Body of pancreas (tissue), 4 donors: ENCODE measurements around the gene SPOCD1. TPM values are rescaled to one million over a fixed set of nuclear protein-coding genes. Genes with fewer than 3 reads are reported as not detected.

ENCODE experiments used
- ATAC-seq: fragments of 150-250 bp; one replicate; pipeline ENCODE4 v1.9.1; 2016
- DNase-seq, 4 donors: peaks; one replicate each; pipeline ENCODE4 v3.0.0-alpha.2; 2019
- H3K27ac ChIP-seq, 4 donors: fragments of 200-600 bp; sonication (generic); 1 replicate in 3 of 4; 2 replicates in 1 of 4; pipeline versions ENCODE4 v1.5.1 to v1.6.1; 2016 to 2019; ENCODE audit warnings: mild to moderate bottlenecking in 1 of 4, mixed read lengths in 1 of 4, moderate library complexity in 1 of 4
- H3K27me3 ChIP-seq, 2 donors: fragments of 200-600 bp; sonication (generic); one replicate each; pipeline ENCODE4 v1.6.0; 2016; ENCODE audit warnings: mild to moderate bottlenecking in 1 of 2
- H3K36me3 ChIP-seq, 2 donors: fragments of 200-600 bp; sonication (generic); replicated peaks in 1 of 2; 2 replicates each; pipeline ENCODE4 v1.5.1; 2016; ENCODE audit warnings: low read depth in 2 of 2; ENCODE audit not compliant: insufficient read depth in 1 of 2
- H3K4me1 ChIP-seq: fragments of 200-600 bp; sonication (generic); one replicate; pipeline ENCODE4 v1.6.0; 2016
- H3K4me3 ChIP-seq, 2 donors: fragments of 200-600 bp; sonication (generic); 1 replicate in 1 of 2; 2 replicates in 1 of 2; pipeline ENCODE4 v1.5.1; 2016 to 2019
- H3K9me3 ChIP-seq, 3 donors: fragments of 200-600 bp; sonication (generic); 1 replicate in 2 of 3; 2 replicates in 1 of 3; pipeline ENCODE4 v1.5.1; 2016
- POLR2A ChIP-seq, 3 donors: fragments of 450-650 bp; IDR thresholded peaks; one replicate each; pipeline ENCODE4 v1.6.1; 2016; ENCODE audit warnings: antibody characterized with exemption in 3 of 3, mild to moderate bottlenecking in 2 of 3
- WGBS, 2 donors: methylation state at CpG; one replicate each; pipeline ENCODE4 v1.1.5; 2017; 5-methylcytosine and 5-hydroxymethylcytosine counted together
- intact Hi-C: fragments of 100-400 bp; cut with DNase I; formaldehyde crosslinking; loops from one replicate; pipeline ENCODE4 v1.15.1; 2023
- total RNA-seq, 2 donors: library from RNA; depleted of rRNA; stranded (reverse); fragments of >200 nt; gene quantifications; one replicate each; pipeline ENCODE4 v1.1.0, GENCODE V29; 2016
- TF ChIP-seq, protein P1 (sequence below), 7 experiments: fragments of 450-650 bp in 4 of 7; fragments of 200-600 bp in 3 of 7; sonication (generic) in 3 of 7; IDR thresholded peaks; one replicate each; pipeline ENCODE4 v1.5.1; 2016 to 2019; ENCODE audit warnings: antibody characterized with exemption in 7 of 7

The SPOCD1 gene
- total RNA-seq, 2 donors from 2014 or later, result 0.26 TPM; not detected in 1

GRCh38 chr1:31775210-31775999 is 40.4 kb downstream of the SPOCD1 start:
- DNase-seq (no peak), ATAC-seq (no peak)
- no peak overlapping the region for H3K4me3 ChIP-seq
- no peaks in the 10 kb centered on the region for H3K9me3 ChIP-seq
- WGBS, 2 donors, result 76 to 84% methylated on average over 9 to 10 of the region's 10 CpGs
- peaks cover 0 to 19% of the 10 kb centered on the region in 2 donors for H3K27me3 ChIP-seq
- TF ChIP-seq POLR2A (IDR thresholded peaks at IDR 0.05), result no peak
- TF ChIP-seq, protein P1, sequence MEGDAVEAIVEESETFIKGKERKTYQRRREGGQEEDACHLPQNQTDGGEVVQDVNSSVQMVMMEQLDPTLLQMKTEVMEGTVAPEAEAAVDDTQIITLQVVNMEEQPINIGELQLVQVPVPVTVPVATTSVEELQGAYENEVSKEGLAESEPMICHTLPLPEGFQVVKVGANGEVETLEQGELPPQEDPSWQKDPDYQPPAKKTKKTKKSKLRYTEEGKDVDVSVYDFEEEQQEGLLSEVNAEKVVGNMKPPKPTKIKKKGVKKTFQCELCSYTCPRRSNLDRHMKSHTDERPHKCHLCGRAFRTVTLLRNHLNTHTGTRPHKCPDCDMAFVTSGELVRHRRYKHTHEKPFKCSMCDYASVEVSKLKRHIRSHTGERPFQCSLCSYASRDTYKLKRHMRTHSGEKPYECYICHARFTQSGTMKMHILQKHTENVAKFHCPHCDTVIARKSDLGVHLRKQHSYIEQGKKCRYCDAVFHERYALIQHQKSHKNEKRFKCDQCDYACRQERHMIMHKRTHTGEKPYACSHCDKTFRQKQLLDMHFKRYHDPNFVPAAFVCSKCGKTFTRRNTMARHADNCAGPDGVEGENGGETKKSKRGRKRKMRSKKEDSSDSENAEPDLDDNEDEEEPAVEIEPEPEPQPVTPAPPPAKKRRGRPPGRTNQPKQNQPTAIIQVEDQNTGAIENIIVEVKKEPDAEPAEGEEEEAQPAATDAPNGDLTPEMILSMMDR (IDR thresholded peaks at IDR 0.05), result no peak
- no peaks in the 10 kb centered on the region for H3K36me3 ChIP-seq
- no peak overlapping the region for H3K27ac ChIP-seq
- H3K4me1 ChIP-seq, result peaks cover 17% of the 10 kb centered on the region
- intact Hi-C loops, result no loop called here

DNA sequence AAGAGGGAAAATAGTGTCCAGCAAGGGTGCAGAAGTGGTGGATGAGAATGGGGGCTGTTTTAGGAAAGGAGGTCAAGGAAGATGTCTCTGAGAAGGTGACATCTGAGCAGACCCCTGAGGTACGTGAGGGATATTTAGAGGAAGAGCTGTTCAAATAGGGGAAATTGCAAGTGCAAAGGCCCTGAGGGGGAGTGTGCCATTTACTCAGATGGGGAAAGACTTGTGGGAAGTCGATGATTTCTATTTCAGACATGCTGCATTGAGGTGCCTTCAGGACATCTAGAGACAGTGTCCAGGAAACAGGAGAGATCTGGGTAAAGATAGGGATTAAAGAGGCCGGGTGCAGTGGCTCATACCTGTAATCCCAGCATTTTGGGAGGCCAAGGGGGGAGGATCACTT is 41.3 kb downstream of the SPOCD1 start:
- no peaks in the 10 kb centered on the region for H3K36me3 ChIP-seq
- peaks cover 17% of the 10 kb centered on the region for H3K4me1 ChIP-seq
- ATAC-seq, result no peak
- TF ChIP-seq, protein P1 (IDR thresholded peaks at IDR 0.05), result no peak
- no peak for TF ChIP-seq POLR2A (IDR thresholded peaks at IDR 0.05)
- no peaks in the 10 kb centered on the region for H3K9me3 ChIP-seq
- no peak for DNase-seq
- H3K27me3 ChIP-seq, result peaks cover 0 to 19% of the 10 kb centered on the region in 2 donors
- WGBS, 2 donors, result 71 to 82% methylated on average over 3 of the region's 3 CpGs
- intact Hi-C loops, result no loop called here
- no peak overlapping the region for H3K4me3 ChIP-seq
- no peak overlapping the region for H3K27ac ChIP-seq

- intact Hi-C loops, result no loop called here
Measured at GRCh38 chr1:31773861-31774260, 42.0 kb downstream of the SPOCD1 start.

DNA sequence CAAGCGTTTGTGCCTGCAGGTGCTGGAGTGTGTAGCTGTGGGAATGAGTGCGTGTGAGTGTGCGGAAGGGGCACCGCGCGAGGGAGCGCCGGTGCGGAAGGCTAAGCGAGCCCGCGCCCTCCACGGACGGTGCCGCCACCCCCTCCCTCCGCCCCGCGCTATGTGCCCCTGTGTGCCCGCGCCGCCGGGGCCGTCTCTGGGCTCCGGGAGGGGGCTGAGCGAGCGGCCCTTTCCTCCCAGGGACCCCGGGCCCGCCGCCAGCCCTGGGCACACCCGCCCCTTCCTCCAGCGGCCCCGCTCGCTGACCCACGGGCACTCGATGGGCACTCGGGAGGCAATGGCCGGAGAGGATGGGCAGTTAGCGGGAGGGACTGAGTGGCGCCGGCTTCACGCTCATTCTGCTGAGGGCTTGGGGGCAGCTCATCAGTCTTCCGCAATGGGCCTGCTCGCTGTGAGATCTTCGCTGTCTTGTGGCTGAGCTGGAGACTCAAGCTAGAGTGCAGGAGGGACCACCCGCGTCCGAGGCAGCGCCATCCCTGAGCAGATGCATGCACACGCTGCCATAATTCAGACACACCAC is 43.1 kb downstream of the SPOCD1 start:
- no peaks in the 10 kb centered on the region for H3K36me3 ChIP-seq
- 12 to 44% methylated on average over 12 to 43 of the region's 49 CpGs for WGBS, 2 donors
- intact Hi-C loops, result no loop called here
- ATAC-seq (peak; percentile 12), DNase-seq (no peak)
- no peak for TF ChIP-seq POLR2A (IDR thresholded peaks at IDR 0.05)
- TF ChIP-seq, protein P1 (IDR thresholded peaks at IDR 0.05), result no peak
- no peak overlapping the region for H3K4me3 ChIP-seq
- no peaks in the 10 kb centered on the region for H3K9me3 ChIP-seq
- H3K4me1 ChIP-seq, result peaks cover 17% of the 10 kb centered on the region
- H3K27me3 ChIP-seq, result peaks cover 0 to 19% of the 10 kb centered on the region in 2 donors
- no peak overlapping the region for H3K27ac ChIP-seq

More at GRCh38 chr1:31773861-31774260, 42.0 kb downstream of the SPOCD1 start:
- Histone ChIP-seq H3K9me3 (no peaks in the 10 kb centered on the region), H3K4me1 (peaks cover 17% of the 10 kb centered on the region), H3K27ac (no peak overlapping the region), H3K27me3 (peaks cover 0 to 19% of the 10 kb centered on the region in 2 donors), H3K4me3 (no peak overlapping the region), H3K36me3 (no peaks in the 10 kb centered on the region)
- WGBS, 2 donors, result 78 to 79% methylated on average over 5 of the region's 5 CpGs
- no peak for DNase-seq
- no peak for ATAC-seq
- no peak for TF ChIP-seq POLR2A (IDR thresholded peaks at IDR 0.05)
- TF ChIP-seq, protein P1 (IDR thresholded peaks at IDR 0.05), result no peak
